Measurements from ENCODE around the gene ASTN2.

DNA sequence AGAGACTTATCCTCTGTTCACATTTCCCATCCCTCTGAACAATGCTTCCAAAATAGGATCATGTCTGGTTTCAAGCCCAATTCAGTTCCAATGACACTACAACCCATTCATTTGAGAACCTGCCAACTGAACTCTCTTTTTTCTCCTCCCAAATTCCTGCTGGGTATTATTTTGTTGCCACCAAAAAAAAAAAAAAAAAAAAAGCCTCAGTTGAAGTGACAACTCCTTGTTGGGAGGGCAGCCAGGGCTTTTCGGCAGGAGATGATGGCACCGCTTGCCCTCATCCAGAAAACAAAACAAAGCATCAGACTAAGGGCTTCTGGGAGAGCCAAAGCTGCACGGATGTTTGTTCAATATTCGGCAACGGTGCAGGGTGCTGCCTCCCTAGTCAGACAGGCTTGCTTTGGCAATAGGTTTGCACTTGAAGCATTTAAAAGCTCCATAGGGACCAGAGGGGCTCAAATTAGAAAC lies 758.3 kb downstream of the ASTN2 start:
- TF ChIP-seq, protein P1, sequence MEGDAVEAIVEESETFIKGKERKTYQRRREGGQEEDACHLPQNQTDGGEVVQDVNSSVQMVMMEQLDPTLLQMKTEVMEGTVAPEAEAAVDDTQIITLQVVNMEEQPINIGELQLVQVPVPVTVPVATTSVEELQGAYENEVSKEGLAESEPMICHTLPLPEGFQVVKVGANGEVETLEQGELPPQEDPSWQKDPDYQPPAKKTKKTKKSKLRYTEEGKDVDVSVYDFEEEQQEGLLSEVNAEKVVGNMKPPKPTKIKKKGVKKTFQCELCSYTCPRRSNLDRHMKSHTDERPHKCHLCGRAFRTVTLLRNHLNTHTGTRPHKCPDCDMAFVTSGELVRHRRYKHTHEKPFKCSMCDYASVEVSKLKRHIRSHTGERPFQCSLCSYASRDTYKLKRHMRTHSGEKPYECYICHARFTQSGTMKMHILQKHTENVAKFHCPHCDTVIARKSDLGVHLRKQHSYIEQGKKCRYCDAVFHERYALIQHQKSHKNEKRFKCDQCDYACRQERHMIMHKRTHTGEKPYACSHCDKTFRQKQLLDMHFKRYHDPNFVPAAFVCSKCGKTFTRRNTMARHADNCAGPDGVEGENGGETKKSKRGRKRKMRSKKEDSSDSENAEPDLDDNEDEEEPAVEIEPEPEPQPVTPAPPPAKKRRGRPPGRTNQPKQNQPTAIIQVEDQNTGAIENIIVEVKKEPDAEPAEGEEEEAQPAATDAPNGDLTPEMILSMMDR (IDR thresholded peaks at IDR 0.05): no peak
- TF ChIP-seq POLR2A (IDR thresholded peaks at IDR 0.05): no peak

All from Peyer's patch (tissue), 4 donors.